A673 (cell line): ENCODE measurements around the gene ATP2B2. TPM values are rescaled to one million over a fixed set of nuclear protein-coding genes. Genes with fewer than 3 reads are reported as not detected.

Source experiments
- BruUV-seq: library from RNA; stranded (reverse); fragments of 400-500 nt; replicated peaks from 2 replicates; lab custom pipeline; 2021; lab: Mats Ljungman, UMichigan
- CTCF ChIA-PET: fragments of 300-600 bp; sonication (Branson Sonifier 250); formaldehyde crosslinking; loops from one replicate; lab custom pipeline; 2022; ENCODE audit warnings: antibody characterized with exemption; lab: Charles Lee
- POLR2A ChIA-PET: fragments of 300-600 bp; sonication (Branson Sonifier 250); formaldehyde crosslinking; loops from one replicate; lab custom pipeline; 2022; ENCODE audit warnings: antibody characterized with exemption; ENCODE audit not compliant: low non-redundant PET; lab: Charles Lee
- DNase-seq: peaks from one replicate; pipeline ENCODE4 v3.0.0-alpha.2; 2015; ENCODE audit warnings: low spot score
- H3K27ac ChIP-seq: fragments of 200-600 bp; sonication (generic); 2 replicates; pipeline ENCODE4 v1.5.1; 2016; ENCODE audit warnings: mixed run types, low read depth, mild to moderate bottlenecking, mixed read lengths, antibody characterized with exemption, low read length; ENCODE audit not compliant: poor library complexity, severe bottlenecking
- H3K27me3 ChIP-seq: fragments of 200-600 bp; sonication (generic); replicated peaks from 2 replicates; pipeline ENCODE4 v1.6.1; 2017; ENCODE audit warnings: mixed run types, low read depth, mild to moderate bottlenecking, mixed read lengths, antibody characterized with exemption, low read length; ENCODE audit not compliant: insufficient read depth, poor library complexity
- H3K36me3 ChIP-seq: fragments of 200-600 bp; sonication (generic); 2 replicates; pipeline ENCODE4 v1.6.1; 2016; ENCODE audit warnings: mixed run types, mild to moderate bottlenecking, mixed read lengths, antibody characterized with exemption, low read length; ENCODE audit not compliant: insufficient read depth, poor library complexity, severe bottlenecking
- H3K4me1 ChIP-seq: fragments of 200-600 bp; sonication (generic); 2 replicates; pipeline ENCODE4 v1.6.1; 2017; ENCODE audit warnings: mixed run types, mild to moderate bottlenecking, mixed read lengths, antibody characterized with exemption, low read length; ENCODE audit not compliant: insufficient read depth, poor library complexity, severe bottlenecking
- H3K4me3 ChIP-seq: fragments of 200-600 bp; sonication (generic); 2 replicates; pipeline ENCODE4 v1.5.1; 2016; ENCODE audit warnings: low read depth, mixed run types, mild to moderate bottlenecking, mixed read lengths, low read length; ENCODE audit not compliant: poor library complexity, severe bottlenecking
- H3K9me3 ChIP-seq: fragments of 200-600 bp; sonication (generic); 2 replicates; pipeline ENCODE4 v1.6.1; 2016; ENCODE audit warnings: mixed run types, low read depth, mild to moderate bottlenecking, mixed read lengths, antibody characterized with exemption, low read length; ENCODE audit not compliant: poor library complexity, severe bottlenecking
- EZH2 ChIP-seq: fragments of 200-600 bp; sonication (generic); IDR thresholded peaks from 2 replicates; pipeline ENCODE4 v1.6.1; 2017; ENCODE audit warnings: borderline replicate concordance, low read depth, mild to moderate bottlenecking, mixed read lengths, antibody characterized with exemption, low read length; ENCODE audit not compliant: poor library complexity, severe bottlenecking
- intact Hi-C: fragments of 100-400 bp; cut with micrococcal nuclease; formaldehyde crosslinking; loops from one replicate; pipeline ENCODE4 v1.10.0; 2022; ENCODE audit not compliant: unreplicated experiment
- total RNA-seq: library from RNA; stranded (reverse); gene quantifications from 2 replicates; pipeline ENCODE4 v1.2.3, GENCODE V29; 2021
- TF ChIP-seq, protein P1 (sequence below): fragments of 300-800, 200-600 bp; sonication (generic); conservative IDR thresholded peaks from 2 replicates; pipeline ENCODE4 v1.5.1; 2017; ENCODE audit warnings: low read depth, mild to moderate bottlenecking, antibody characterized with exemption, low read length, moderate library complexity, mixed read lengths

Gene ATP2B2
- total RNA-seq, 1 experiment from 2014 or later = 0.17 TPM

- intact Hi-C loops = no loop called here
- BruUV-seq = no TSS peak
- no peaks in the 10 kb centered on the region for H3K36me3 ChIP-seq
- H3K9me3 ChIP-seq = no peaks in the 10 kb centered on the region
- CTCF ChIA-PET = no interaction called here
- no peaks in the 10 kb centered on the region for H3K4me1 ChIP-seq
- H3K27me3 ChIP-seq = no peaks in the 10 kb centered on the region
- no peak for DNase-seq
- no peak overlapping the region for H3K27ac ChIP-seq
- no peak overlapping the region for H3K4me3 ChIP-seq
- TF ChIP-seq EZH2 = no peak
- TF ChIP-seq, protein P1, sequence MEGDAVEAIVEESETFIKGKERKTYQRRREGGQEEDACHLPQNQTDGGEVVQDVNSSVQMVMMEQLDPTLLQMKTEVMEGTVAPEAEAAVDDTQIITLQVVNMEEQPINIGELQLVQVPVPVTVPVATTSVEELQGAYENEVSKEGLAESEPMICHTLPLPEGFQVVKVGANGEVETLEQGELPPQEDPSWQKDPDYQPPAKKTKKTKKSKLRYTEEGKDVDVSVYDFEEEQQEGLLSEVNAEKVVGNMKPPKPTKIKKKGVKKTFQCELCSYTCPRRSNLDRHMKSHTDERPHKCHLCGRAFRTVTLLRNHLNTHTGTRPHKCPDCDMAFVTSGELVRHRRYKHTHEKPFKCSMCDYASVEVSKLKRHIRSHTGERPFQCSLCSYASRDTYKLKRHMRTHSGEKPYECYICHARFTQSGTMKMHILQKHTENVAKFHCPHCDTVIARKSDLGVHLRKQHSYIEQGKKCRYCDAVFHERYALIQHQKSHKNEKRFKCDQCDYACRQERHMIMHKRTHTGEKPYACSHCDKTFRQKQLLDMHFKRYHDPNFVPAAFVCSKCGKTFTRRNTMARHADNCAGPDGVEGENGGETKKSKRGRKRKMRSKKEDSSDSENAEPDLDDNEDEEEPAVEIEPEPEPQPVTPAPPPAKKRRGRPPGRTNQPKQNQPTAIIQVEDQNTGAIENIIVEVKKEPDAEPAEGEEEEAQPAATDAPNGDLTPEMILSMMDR = no peak
- POLR2A ChIA-PET = interaction anchor here (0.6 kb wide), 1 partner anchor 27 kb away, joined by 6 read pairs; no protein-coding TSS in a partner anchor
These were observed 165.9 kb downstream of the ATP2B2 start for GRCh38 chr3:10339376-10339955.

GRCh38 chr3:10338591-10339353, 166.6 kb downstream of the ATP2B2 start:
- H3K36me3 ChIP-seq = no peaks in the 10 kb centered on the region
- TF ChIP-seq, protein P1 = no peak
- TF ChIP-seq EZH2 = no peak
- intact Hi-C loops = no loop called here
- DNase-seq = no peak
- ChIA-PET CTCF (no interaction called here), POLR2A (no interaction called here)
- no TSS peak for BruUV-seq
- no peaks in the 10 kb centered on the region for H3K27me3 ChIP-seq
- no peak overlapping the region for H3K4me3 ChIP-seq
- no peaks in the 10 kb centered on the region for H3K4me1 ChIP-seq
- no peaks in the 10 kb centered on the region for H3K9me3 ChIP-seq
- H3K27ac ChIP-seq = no peak overlapping the region

DNA sequence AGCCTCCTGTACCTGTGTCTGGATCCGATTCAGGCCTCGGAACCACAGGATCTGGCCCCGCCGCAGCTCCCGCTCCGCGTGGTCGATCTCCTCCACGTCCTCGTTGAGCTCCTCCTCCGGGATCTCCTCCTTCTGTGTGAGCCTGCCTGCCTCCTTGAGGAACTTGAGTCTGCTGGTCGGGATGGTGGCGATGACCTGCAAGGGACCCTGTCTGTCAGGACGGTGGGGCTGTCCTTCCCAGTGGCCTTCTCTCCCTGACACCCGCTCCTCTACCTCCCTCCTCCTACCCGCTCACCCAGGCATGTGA, 167.3 kb downstream of the ATP2B2 start:
- Histone ChIP-seq H3K4me1 (no peaks in the 10 kb centered on the region), H3K9me3 (no peaks in the 10 kb centered on the region), H3K27me3 (no peaks in the 10 kb centered on the region), H3K27ac (no peak overlapping the region), H3K4me3 (no peak overlapping the region), H3K36me3 (no peaks in the 10 kb centered on the region)
- ChIA-PET POLR2A (no interaction called here), CTCF (no interaction called here)
- intact Hi-C loops = no loop called here
- TF ChIP-seq, protein P1 = no peak
- TF ChIP-seq EZH2 = no peak
- BruUV-seq = no TSS peak
- no peak for DNase-seq
